BE2C (cell line): ENCODE measurements around the gene YWHAB.

Experiments
- DNase-seq: peaks from one replicate; pipeline ENCODE4 v3.0.0-alpha.2; 2020
- H3K27me3 ChIP-seq: fragments of 250-450 bp; sonication (Bioruptor Pico); 2 replicates; pipeline ENCODE4 v1.5.1; 2020; ENCODE audit warnings: mild to moderate bottlenecking
- H3K36me3 ChIP-seq: fragments of 250-450 bp; sonication (Bioruptor Pico); 2 replicates; pipeline ENCODE4 v1.5.1; 2020; ENCODE audit warnings: mild to moderate bottlenecking
- H3K4me1 ChIP-seq: fragments of 250-450 bp; sonication (Bioruptor Pico); 2 replicates; pipeline ENCODE4 v1.5.1; 2020
- H3K4me3 ChIP-seq: 2 replicates; pipeline ENCODE4 v1.5.1; 2011; ENCODE audit warnings: low read depth, low read length
- H3K9me3 ChIP-seq: fragments of 250-450 bp; sonication (Bioruptor Pico); 2 replicates; pipeline ENCODE4 v1.5.1; 2020
- CTCF ChIP-seq: IDR thresholded peaks from 2 replicates; pipeline ENCODE4 v1.5.1; 2012; ENCODE audit warnings: mild to moderate bottlenecking, low read depth, low read length

The YWHAB gene

GRCh38 chr20:44841955-44842354 is 43.5 kb upstream of the YWHAB start:
- Histone ChIP-seq H3K9me3 (no peaks in the 10 kb centered on the region), H3K36me3 (no peaks in the 10 kb centered on the region), H3K4me3 (no peak overlapping the region), H3K27me3 (no peaks in the 10 kb centered on the region), H3K4me1 (no peaks in the 10 kb centered on the region)
- DNase-seq: no peak
- TF ChIP-seq CTCF: no peak

- no peak for DNase-seq
- H3K36me3 ChIP-seq: no peaks in the 10 kb centered on the region
- H3K4me1 ChIP-seq: no peaks in the 10 kb centered on the region
- H3K9me3 ChIP-seq: no peaks in the 10 kb centered on the region
- no peak overlapping the region for H3K4me3 ChIP-seq
- no peak for TF ChIP-seq CTCF
- H3K27me3 ChIP-seq: no peaks in the 10 kb centered on the region
Measured at GRCh38 chr20:44843876-44844275, 41.6 kb upstream of the YWHAB start.

GRCh38 chr20:44848254-44849015 is 37.1 kb upstream of the YWHAB start:
- Histone ChIP-seq H3K27me3 (no peaks in the 10 kb centered on the region), H3K36me3 (no peaks in the 10 kb centered on the region), H3K4me1 (no peaks in the 10 kb centered on the region), H3K9me3 (no peaks in the 10 kb centered on the region), H3K4me3 (no peak overlapping the region)
- no peak for DNase-seq
- no peak for TF ChIP-seq CTCF

GRCh38 chr20:44849703-44850102 is 35.8 kb upstream of the YWHAB start:
- no peaks in the 10 kb centered on the region for H3K27me3 ChIP-seq

GRCh38 chr20:44850272-44850671 is 35.2 kb upstream of the YWHAB start:
- no peak for DNase-seq
- H3K4me3 ChIP-seq: no peak overlapping the region
- H3K27me3 ChIP-seq: no peaks in the 10 kb centered on the region
- H3K9me3 ChIP-seq: no peaks in the 10 kb centered on the region
- no peaks in the 10 kb centered on the region for H3K36me3 ChIP-seq
- no peaks in the 10 kb centered on the region for H3K4me1 ChIP-seq
- no peak for TF ChIP-seq CTCF

More at GRCh38 chr20:44849703-44850102, 35.8 kb upstream of the YWHAB start:
- DNase-seq: no peak
- Histone ChIP-seq H3K4me3 (no peak overlapping the region), H3K4me1 (no peaks in the 10 kb centered on the region), H3K36me3 (no peaks in the 10 kb centered on the region), H3K9me3 (no peaks in the 10 kb centered on the region)
- peak; percentile 39 for TF ChIP-seq CTCF

- TF ChIP-seq CTCF: no peak
- no peak for DNase-seq
- Histone ChIP-seq H3K4me1 (no peaks in the 10 kb centered on the region), H3K36me3 (no peaks in the 10 kb centered on the region), H3K4me3 (no peak overlapping the region), H3K27me3 (no peaks in the 10 kb centered on the region), H3K9me3 (no peaks in the 10 kb centered on the region)
Measured at GRCh38 chr20:44850837-44851236, 34.7 kb upstream of the YWHAB start.
